RWPE2 (cell line): ENCODE results near the gene CDC42BPG.

ENCODE experiments used
- ATAC-seq: fragments of 200-7000 bp; cut with Tn5 transposase; 3 replicates; pipeline ENCODE4 v1.9.1; 2021; ENCODE audit warnings: low read depth
- DNase-seq: peaks from one replicate; pipeline ENCODE4 v3.0.0-alpha.2; 2020; ENCODE audit warnings: low spot score
- H3K27ac ChIP-seq: fragments of 450-650 bp; 2 replicates; pipeline ENCODE4 v1.5.1; 2017; ENCODE audit warnings: mild to moderate bottlenecking; ENCODE audit not compliant: poor library complexity, severe bottlenecking
- H3K27me3 ChIP-seq: fragments of 250-450 bp; sonication (Bioruptor Pico); 2 replicates; pipeline ENCODE4 v1.5.1; 2021; ENCODE audit warnings: mild to moderate bottlenecking, moderate library complexity; ENCODE audit not compliant: insufficient read depth, poor library complexity, severe bottlenecking
- H3K36me3 ChIP-seq: fragments of 250-450 bp; sonication (Bioruptor Pico); 2 replicates; pipeline ENCODE4 v1.5.1; 2020; ENCODE audit warnings: low read depth, mild to moderate bottlenecking, moderate library complexity
- H3K4me1 ChIP-seq: fragments of 250-450 bp; sonication (Bioruptor Pico); 2 replicates; pipeline ENCODE4 v1.5.1; 2021; ENCODE audit warnings: mild to moderate bottlenecking, moderate library complexity; ENCODE audit not compliant: insufficient read depth, poor library complexity, severe bottlenecking
- H3K4me3 ChIP-seq: fragments of 250-450 bp; sonication (Bioruptor Pico); 2 replicates; pipeline ENCODE4 v1.5.1; 2021; ENCODE audit warnings: mild to moderate bottlenecking, moderate library complexity; ENCODE audit not compliant: severe bottlenecking
- H3K9me3 ChIP-seq: fragments of 250-450 bp; sonication (Bioruptor Pico); 2 replicates; pipeline ENCODE4 v1.5.1; 2021; ENCODE audit warnings: mild to moderate bottlenecking, moderate library complexity; ENCODE audit not compliant: severe bottlenecking
- CTCF ChIP-seq: fragments of 450-650 bp; IDR thresholded peaks from one replicate; pipeline ENCODE4 v1.5.1; 2017; ENCODE audit warnings: mild to moderate bottlenecking, moderate library complexity; ENCODE audit not compliant: poor library complexity, severe bottlenecking

Gene CDC42BPG

DNA sequence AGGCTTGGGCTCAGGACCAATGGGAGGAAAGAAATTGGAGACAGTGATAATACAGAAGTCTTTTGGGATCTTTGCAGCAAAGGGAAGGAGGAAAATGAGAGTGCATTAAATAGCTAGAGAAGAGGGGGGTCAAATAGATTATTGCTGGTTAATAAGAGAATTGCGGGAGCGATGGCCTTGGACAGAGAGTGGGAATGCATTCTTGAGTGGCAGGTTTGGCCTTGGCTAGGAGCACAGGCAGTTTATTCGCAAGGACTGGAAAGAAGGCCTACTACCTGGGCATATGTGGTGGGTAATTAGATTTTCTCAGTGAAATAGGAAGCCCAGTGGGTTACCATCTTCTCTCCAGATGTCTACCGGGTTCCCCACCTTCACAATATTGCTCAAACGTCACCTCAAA is 30.6 kb downstream of the CDC42BPG start:
- no peaks in the 10 kb centered on the region for H3K36me3 ChIP-seq
- H3K27ac ChIP-seq: no peak overlapping the region
- DNase-seq (no peak), ATAC-seq (no peak)
- no peak overlapping the region for H3K4me3 ChIP-seq
- H3K27me3 ChIP-seq: no peaks in the 10 kb centered on the region
- H3K4me1 ChIP-seq: no peaks in the 10 kb centered on the region
- no peaks in the 10 kb centered on the region for H3K9me3 ChIP-seq
- TF ChIP-seq CTCF: no peak

DNA sequence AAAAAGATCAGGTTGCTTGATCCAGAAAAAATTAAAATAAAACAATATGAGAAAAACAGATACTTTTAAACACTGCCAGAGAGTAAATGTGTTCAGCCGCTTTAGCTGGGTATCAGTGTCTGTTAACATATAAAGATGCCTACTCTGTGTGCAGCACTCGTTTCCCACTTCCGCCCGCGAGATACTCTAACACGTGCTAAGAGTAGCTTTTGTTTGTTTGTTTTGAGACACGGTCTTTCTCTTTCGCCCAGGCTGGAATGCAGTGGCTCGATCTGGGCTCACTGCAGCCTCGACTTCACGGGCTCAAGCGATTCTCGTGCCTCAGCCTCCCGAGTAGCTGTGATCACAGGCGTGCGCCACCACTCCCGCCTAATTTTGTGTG is 33.6 kb downstream of the CDC42BPG start:
- H3K4me3 ChIP-seq: peak overlapping the region; percentile 65
- TF ChIP-seq CTCF: no peak
- DNase-seq: no peak
- H3K27me3 ChIP-seq: no peaks in the 10 kb centered on the region
- H3K36me3 ChIP-seq: peaks cover 9% of the 10 kb centered on the region
- H3K27ac ChIP-seq: no peak overlapping the region
- ATAC-seq: no peak
- H3K4me1 ChIP-seq: no peaks in the 10 kb centered on the region
- H3K9me3 ChIP-seq: no peaks in the 10 kb centered on the region

- peaks cover 10% of the 10 kb centered on the region for H3K36me3 ChIP-seq
- no peaks in the 10 kb centered on the region for H3K4me1 ChIP-seq
- DNase-seq (peak; percentile 97), ATAC-seq (peak; percentile 98)
- H3K9me3 ChIP-seq: no peaks in the 10 kb centered on the region
- H3K27me3 ChIP-seq: no peaks in the 10 kb centered on the region
- H3K27ac ChIP-seq: peak within 1 kb of the TSS; percentile 28
- TF ChIP-seq CTCF: no peak
- H3K4me3 ChIP-seq: peak within 1 kb of the TSS; percentile 65
Observed at GRCh38 chr11:64810271-64810890, 34.1 kb downstream of the CDC42BPG start, which contains the start of gene MEN1. Gene MEN1, minus strand, starts transcription at chr11:64810551. Its CDS starts 442 bp downstream, at chr11:64810109.

- no peak for TF ChIP-seq CTCF
- DNase-seq: no peak
- H3K9me3 ChIP-seq: no peaks in the 10 kb centered on the region
- peak; percentile 42 for ATAC-seq
- H3K4me1 ChIP-seq: no peaks in the 10 kb centered on the region
- no peaks in the 10 kb centered on the region for H3K27me3 ChIP-seq
- H3K27ac ChIP-seq: peak overlapping the region; percentile 28
- peak overlapping the region; percentile 65 for H3K4me3 ChIP-seq
- H3K36me3 ChIP-seq: peaks cover 16% of the 10 kb centered on the region
Observed at GRCh38 chr11:64809781-64810241, 34.6 kb downstream of the CDC42BPG start.

GRCh38 chr11:64805481-64805880 is 39.0 kb downstream of the CDC42BPG start:
- ATAC-seq: no peak
- H3K27ac ChIP-seq: no peak overlapping the region
- TF ChIP-seq CTCF: no peak
- H3K36me3 ChIP-seq: peaks cover 26% of the 10 kb centered on the region
- H3K4me3 ChIP-seq: no peak overlapping the region
- no peak for DNase-seq
- H3K27me3 ChIP-seq: no peaks in the 10 kb centered on the region
- H3K9me3 ChIP-seq: no peaks in the 10 kb centered on the region
- H3K4me1 ChIP-seq: peaks cover 5% of the 10 kb centered on the region
